MM.1S (cell line): Measurements from ENCODE around the gene SIM2.

ENCODE experiments used
- DNase-seq: peaks from one replicate; pipeline ENCODE4 v3.0.0-alpha.2; 2015
- H2AFZ ChIP-seq: fragments of 300-600 bp; sonication (generic); 2 replicates; pipeline ENCODE4 v1.6.0; 2016; ENCODE audit warnings: antibody characterized with exemption, low read length
- H3F3A ChIP-seq: fragments of 300-600 bp; sonication (generic); 2 replicates; pipeline ENCODE4 v1.6.1; 2016; ENCODE audit warnings: mild to moderate bottlenecking, antibody characterized with exemption, low read length, moderate library complexity, mixed read lengths; ENCODE audit not compliant: insufficient read depth
- H3K27ac ChIP-seq: fragments of 300-600 bp; sonication (generic); 2 replicates; pipeline ENCODE4 v1.5.1; 2016; ENCODE audit warnings: mild to moderate bottlenecking, low read length
- H3K27me3 ChIP-seq: fragments of 300-600 bp; sonication (generic); replicated peaks from 2 replicates; pipeline ENCODE4 v1.6.0; 2016; ENCODE audit warnings: low read length; ENCODE audit not compliant: insufficient read depth
- H3K36me3 ChIP-seq: fragments of 300-600 bp; sonication (generic); replicated peaks from 2 replicates; pipeline ENCODE4 v1.6.1; 2016; ENCODE audit warnings: mild to moderate bottlenecking, low read length, mixed read lengths; ENCODE audit not compliant: insufficient read depth
- H3K4me1 ChIP-seq: fragments of 300-600 bp; sonication (generic); 2 replicates; pipeline ENCODE4 v1.6.1; 2016; ENCODE audit warnings: low read length, mixed read lengths
- H3K4me2 ChIP-seq: fragments of 300-600 bp; sonication (generic); 2 replicates; pipeline ENCODE4 v1.6.0; 2016; ENCODE audit warnings: low read depth, low read length
- H3K4me3 ChIP-seq: fragments of 300-600 bp; sonication (generic); 2 replicates; pipeline ENCODE4 v1.5.1; 2016; ENCODE audit warnings: low read length, mixed read lengths
- H3K79me2 ChIP-seq: fragments of 300-600 bp; sonication (generic); 2 replicates; pipeline ENCODE4 v1.6.1; 2016; ENCODE audit warnings: mixed run types, low read length, mixed read lengths
- H3K9ac ChIP-seq: fragments of 300-600 bp; sonication (generic); 2 replicates; pipeline ENCODE4 v1.6.1; 2016; ENCODE audit warnings: low read length, mixed read lengths
- H3K9me2 ChIP-seq: fragments of 300-600 bp; sonication (generic); replicated peaks from 2 replicates; pipeline ENCODE4 v1.6.1; 2016; ENCODE audit warnings: mild to moderate bottlenecking, low read length, mixed read lengths; ENCODE audit not compliant: insufficient read depth
- H3K9me3 ChIP-seq: fragments of 300-600 bp; sonication (generic); replicated peaks from 2 replicates; pipeline ENCODE4 v1.6.1; 2016; ENCODE audit warnings: mild to moderate bottlenecking, low read length, mixed read lengths; ENCODE audit not compliant: insufficient read depth
- H4K20me1 ChIP-seq: fragments of 300-600 bp; sonication (generic); 2 replicates; pipeline ENCODE4 v1.6.1; 2016; ENCODE audit warnings: mild to moderate bottlenecking, low read length, moderate library complexity, mixed read lengths; ENCODE audit not compliant: insufficient read depth
- CTCF ChIP-seq: fragments of 300-600 bp; sonication (generic); IDR thresholded peaks from 2 replicates; pipeline ENCODE4 v1.5.1; 2016; ENCODE audit warnings: antibody characterized with exemption, low read length, mixed read lengths
- EZH2 ChIP-seq: fragments of 300-600 bp; sonication (generic); optimal IDR thresholded peaks from 2 replicates; pipeline ENCODE3; 2017; ENCODE audit warnings: low read depth, mild to moderate bottlenecking, antibody characterized with exemption, low read length, mixed read lengths
- EZH2phosphoT487 ChIP-seq: fragments of 300-600 bp; sonication (generic); IDR thresholded peaks from 2 replicates; pipeline ENCODE4 v1.6.1; 2018; ENCODE audit warnings: antibody characterized with exemption, low read length

Gene SIM2

GRCh38 chr21:36698981-36699545 is at the start of gene SIM2:
TSS of gene SIM2 (plus strand) at chr21:36699115. CDS start at chr21:36699747, 632 bp downstream.
- no peak for DNase-seq
- H3K9me2 ChIP-seq: no peaks in the 10 kb centered on the region
- no peaks in the 10 kb centered on the region for H4K20me1 ChIP-seq
- no peak within 1 kb of the TSS; the same call in 1 of the 2 replicates for H3K4me2 ChIP-seq
- H3K4me1 ChIP-seq: no peaks in the 10 kb centered on the region
- H3K27me3 ChIP-seq: peaks cover 89% of the 10 kb centered on the region
- TF ChIP-seq CTCF (no peak), EZH2phosphoT487 (no peak), EZH2 (no peak)
- no peak within 1 kb of the TSS for H3K4me3 ChIP-seq
- no peaks in the 10 kb centered on the region for H3F3A ChIP-seq
- H3K9me3 ChIP-seq: no peaks in the 10 kb centered on the region
- H3K9ac ChIP-seq: no peak within 1 kb of the TSS
- no peak within 1 kb of the TSS for H3K27ac ChIP-seq
- no peaks in the 10 kb centered on the region for H3K36me3 ChIP-seq
- no peak within 1 kb of the TSS for H2AFZ ChIP-seq
- no peaks in the 10 kb centered on the region for H3K79me2 ChIP-seq

GRCh38 chr21:36654324-36654723 is 44.6 kb upstream of the SIM2 start:
- Histone ChIP-seq H3K4me1 (no peaks in the 10 kb centered on the region), H3K4me2 (no peak overlapping the region), H3K9me2 (no peaks in the 10 kb centered on the region), H3K27ac (no peak overlapping the region), H3K27me3 (no peaks in the 10 kb centered on the region), H2AFZ (no peak overlapping the region), H3K79me2 (no peaks in the 10 kb centered on the region), H3F3A (no peaks in the 10 kb centered on the region), H4K20me1 (no peaks in the 10 kb centered on the region), H3K9ac (no peak overlapping the region), H3K4me3 (no peak overlapping the region), H3K36me3 (no peaks in the 10 kb centered on the region), H3K9me3 (no peaks in the 10 kb centered on the region)
- DNase-seq: no peak
- TF ChIP-seq EZH2phosphoT487: no peak
- no peak for TF ChIP-seq CTCF
- no peak for TF ChIP-seq EZH2

- H3K4me2 ChIP-seq: no peak overlapping the region
- H3K9me2 ChIP-seq: no peaks in the 10 kb centered on the region
- no peak overlapping the region for H3K27ac ChIP-seq
- TF ChIP-seq EZH2phosphoT487 (no peak), EZH2 (no peak), CTCF (no peak)
- no peak for DNase-seq
- no peaks in the 10 kb centered on the region for H3K4me1 ChIP-seq
- no peaks in the 10 kb centered on the region for H4K20me1 ChIP-seq
- H3K9ac ChIP-seq: no peak overlapping the region
- no peaks in the 10 kb centered on the region for H3K27me3 ChIP-seq
- H3K36me3 ChIP-seq: no peaks in the 10 kb centered on the region
- no peak overlapping the region for H3K4me3 ChIP-seq
- H3F3A ChIP-seq: no peaks in the 10 kb centered on the region
- H3K79me2 ChIP-seq: no peaks in the 10 kb centered on the region
- no peak overlapping the region for H2AFZ ChIP-seq
- H3K9me3 ChIP-seq: no peaks in the 10 kb centered on the region
Observed at GRCh38 chr21:36654796-36655325, 44.1 kb upstream of the SIM2 start.
